Naive thymus-derived CD4-positive, alpha-beta T cell (primary cell): ENCODE results near the gene TMEFF1. TPM values are rescaled to one million over a fixed set of nuclear protein-coding genes. Genes with fewer than 3 reads are reported as not detected.

Experiments
- ATAC-seq: fragments of 150-1000 bp; cut with Tn5 transposase; 2 replicates; pipeline ENCODE4 v1.10.0; 2021; ENCODE audit warnings: mild to moderate bottlenecking, moderate library complexity
- CTCF ChIA-PET: fragments of 350-600 bp; sonication (Branson Sonifier 250); formaldehyde crosslinking; loops from one replicate; lab custom pipeline; 2021; ENCODE audit warnings: antibody characterized with exemption; lab: Charles Lee
- POLR2A ChIA-PET: fragments of 350-600 bp; sonication (Branson Sonifier 250); formaldehyde crosslinking; loops from one replicate; lab custom pipeline; 2021; ENCODE audit warnings: antibody characterized with exemption, inconsistent platforms; lab: Charles Lee
- DNase-seq, 9 donors: peaks; one replicate each; pipeline versions ENCODE4 v3.0.0 to v3.0.0-alpha.2; 2020 to 2022; ENCODE audit warnings: mixed read lengths in 1 of 9
- H3K27ac ChIP-seq: one replicate; pipeline ENCODE4 v1.7.0; 2013; ENCODE audit warnings: mild to moderate bottlenecking, low read depth, low read length, moderate library complexity
- H3K27me3 ChIP-seq, 2 donors: one replicate each; pipeline ENCODE4 v1.7.0; 2013; ENCODE audit warnings: low read length in 2 of 2, mild to moderate bottlenecking in 2 of 2, moderate library complexity in 2 of 2; ENCODE audit not compliant: control insufficient read depth in 2 of 2, insufficient read depth in 2 of 2
- H3K36me3 ChIP-seq, 3 experiments: 1 replicate in 2 of 3; 2 replicates in 1 of 3; pipeline ENCODE4 v1.7.0; 2013; ENCODE audit warnings: low read length in 3 of 3, mild to moderate bottlenecking in 3 of 3, moderate library complexity in 1 of 3; ENCODE audit not compliant: insufficient read depth in 3 of 3, control insufficient read depth in 2 of 3
- H3K4me1 ChIP-seq, 2 donors: one replicate each; pipeline ENCODE4 v1.7.0; 2013; ENCODE audit warnings: low read length in 2 of 2, mild to moderate bottlenecking in 2 of 2, moderate library complexity in 1 of 2; ENCODE audit not compliant: control insufficient read depth in 2 of 2, insufficient read depth in 2 of 2
- H3K4me3 ChIP-seq: 2 replicates; pipeline ENCODE4 v1.7.0; 2013; ENCODE audit warnings: mild to moderate bottlenecking, low read length
- H3K9me3 ChIP-seq, 3 experiments: 1 replicate in 2 of 3; 2 replicates in 1 of 3; pipeline ENCODE4 v1.7.0; 2013; ENCODE audit warnings: low read length in 3 of 3; ENCODE audit not compliant: control insufficient read depth in 2 of 3
- H3K27ac Mint-ChIP-seq, 9 donors: one replicate each; pipeline ENCODE4 v1.8.0; 2020 to 2022; ENCODE audit warnings: mixed read lengths in 9 of 9, mild to moderate bottlenecking in 8 of 9, moderate library complexity in 5 of 9, inconsistent platforms in 2 of 9
- H3K27me3 Mint-ChIP-seq, 5 donors: one replicate each; pipeline ENCODE4 v1.8.0; 2021 to 2022; ENCODE audit warnings: mixed read lengths in 5 of 5, mild to moderate bottlenecking in 1 of 5
- H3K36me3 Mint-ChIP-seq, 5 donors: one replicate each; pipeline ENCODE4 v1.8.0; 2020 to 2022; ENCODE audit warnings: mixed read lengths in 5 of 5, mild to moderate bottlenecking in 3 of 5, inconsistent platforms in 1 of 5
- H3K4me1 Mint-ChIP-seq, 7 donors: one replicate each; pipeline ENCODE4 v1.8.0; 2020 to 2022; ENCODE audit warnings: mixed read lengths in 7 of 7, mild to moderate bottlenecking in 3 of 7, inconsistent platforms in 1 of 7
- H3K4me3 Mint-ChIP-seq, 10 donors: one replicate each; pipeline ENCODE4 v1.8.0; 2020 to 2022; ENCODE audit warnings: mild to moderate bottlenecking in 10 of 10, mixed read lengths in 10 of 10, moderate library complexity in 6 of 10, inconsistent platforms in 2 of 10
- H3K9me3 Mint-ChIP-seq, 11 donors: one replicate each; pipeline ENCODE4 v1.8.0; 2020 to 2022; ENCODE audit warnings: mixed read lengths in 11 of 11, mild to moderate bottlenecking in 4 of 11, inconsistent platforms in 1 of 11, moderate library complexity in 1 of 11
- intact Hi-C, 2 donors: fragments of 100-400 bp; cut with micrococcal nuclease; formaldehyde crosslinking; loops; one replicate each; pipeline ENCODE4 v1.15.1; 2023
- polyA plus RNA-seq, 2 donors: library from polyadenylated mRNA; unstranded; fragments of 300-500 nt; fragmentation: Illumina TruSeq; gene quantifications; one replicate each; pipeline ENCODE4 v1.2.3, GENCODE V29; 2021
- total RNA-seq, 6 experiments: library from RNA in 5 of 6; stranded (reverse) in 5 of 6; gene quantifications; 1 replicate in 5 of 6; 2 replicates in 1 of 6; pipeline ENCODE4 v1.2.3 and lab custom pipeline; 2021 to 2026

The TMEFF1 gene
- total and polyA plus RNA-seq, 7 experiments from 2014 or later, result 0.27 to 0.56 TPM; not detected in 5

DNA sequence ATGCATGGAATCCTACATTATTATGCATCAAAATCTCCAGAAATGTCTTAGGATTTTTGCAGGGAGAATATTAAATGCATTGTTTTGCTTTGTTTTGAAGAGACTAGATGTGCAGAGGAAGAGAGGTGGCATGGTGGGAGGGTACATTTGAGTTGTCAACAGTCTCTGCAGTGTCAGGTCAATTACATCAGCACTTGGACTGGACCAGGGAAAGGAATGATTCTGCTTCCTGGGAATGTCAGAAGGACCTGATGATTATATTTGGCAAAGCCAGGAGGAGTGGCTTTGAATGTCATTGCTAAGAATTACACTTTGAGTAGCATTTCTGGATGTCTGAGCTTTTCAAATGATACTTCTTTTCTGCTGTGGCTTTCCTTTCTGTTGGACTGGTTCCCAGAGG, 17.5 kb upstream of the TMEFF1 start:
- intact Hi-C loops, result no loop called here
- H3K4me1 Mint-ChIP-seq, result peaks cover 0 to 7% (median 4%) of the 10 kb centered on the region in 7 donors
- no peak overlapping the region for H3K27ac Mint-ChIP-seq
- CTCF ChIA-PET, result no interaction called here
- POLR2A ChIA-PET, result no interaction called here
- no peak overlapping the region for H3K4me3 ChIP-seq
- H3K27me3 ChIP-seq, result no peaks in the 10 kb centered on the region
- H3K9me3 ChIP-seq, result no peaks in the 10 kb centered on the region
- peaks cover 0 to 12% (median 0%) of the 10 kb centered on the region in 5 donors for H3K27me3 Mint-ChIP-seq
- peaks cover 0 to 11% (median 0%) of the 10 kb centered on the region in 3 experiments for H3K36me3 ChIP-seq
- no peak overlapping the region for H3K4me3 Mint-ChIP-seq
- H3K27ac ChIP-seq, result no peak overlapping the region
- peaks cover 6 to 37% (median 30%) of the 10 kb centered on the region in 5 donors for H3K36me3 Mint-ChIP-seq
- ATAC-seq, result no peak
- no peaks in the 10 kb centered on the region for H3K4me1 ChIP-seq
- no peak for DNase-seq
- H3K9me3 Mint-ChIP-seq, result no peaks in the 10 kb centered on the region

- ATAC-seq, result no peak
- Mint-ChIP-seq H3K27me3 (peaks cover 0 to 12% (median 0%) of the 10 kb centered on the region in 5 donors), H3K4me3 (no peak overlapping the region), H3K9me3 (no peaks in the 10 kb centered on the region), H3K36me3 (peaks cover 2 to 19% (median 15%) of the 10 kb centered on the region in 5 donors), H3K4me1 (peaks cover 0 to 7% (median 4%) of the 10 kb centered on the region in 7 donors), H3K27ac (no peak overlapping the region)
- H3K4me1 ChIP-seq, result no peaks in the 10 kb centered on the region
- H3K9me3 ChIP-seq, result no peaks in the 10 kb centered on the region
- POLR2A ChIA-PET, result no interaction called here
- H3K27me3 ChIP-seq, result no peaks in the 10 kb centered on the region
- DNase-seq, result no peak
- H3K4me3 ChIP-seq, result no peak overlapping the region
- intact Hi-C loops, result no loop called here
- CTCF ChIA-PET, result no interaction called here
- H3K27ac ChIP-seq, result no peak overlapping the region
- no peaks in the 10 kb centered on the region for H3K36me3 ChIP-seq
Observed at GRCh38 chr9:100457517-100457916, 15.4 kb upstream of the TMEFF1 start.

DNA sequence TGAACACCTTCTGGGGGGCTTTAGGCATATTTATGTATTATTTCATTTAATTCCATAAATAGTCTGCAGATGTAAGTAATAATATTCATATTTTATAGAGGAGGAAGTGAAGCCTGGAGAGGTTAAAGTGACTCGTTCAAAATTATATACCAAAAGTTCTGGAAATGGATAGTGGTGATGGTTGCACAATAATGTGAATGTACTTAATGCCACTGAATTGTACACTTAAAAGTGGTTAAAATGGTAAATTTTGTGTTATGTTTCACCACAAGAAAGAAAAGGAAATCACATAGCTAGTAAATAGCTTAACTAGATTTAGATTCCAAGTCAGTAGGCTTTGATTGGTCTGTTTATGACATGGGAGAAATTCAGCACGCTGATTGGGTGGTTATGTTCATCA, 13.0 kb upstream of the TMEFF1 start:
- intact Hi-C loops, result no loop called here
- Mint-ChIP-seq H3K27ac (no peak overlapping the region), H3K4me1 (peaks cover 0 to 7% (median 4%) of the 10 kb centered on the region in 7 donors), H3K4me3 (no peak overlapping the region), H3K27me3 (peaks cover 0 to 24% (median 0%) of the 10 kb centered on the region in 5 donors), H3K9me3 (no peaks in the 10 kb centered on the region), H3K36me3 (peaks cover 0 to 5% (median 0%) of the 10 kb centered on the region in 5 donors)
- Histone ChIP-seq H3K4me3 (no peak overlapping the region), H3K4me1 (no peaks in the 10 kb centered on the region), H3K9me3 (no peaks in the 10 kb centered on the region), H3K27me3 (no peaks in the 10 kb centered on the region), H3K36me3 (no peaks in the 10 kb centered on the region), H3K27ac (no peak overlapping the region)
- POLR2A ChIA-PET, result no interaction called here
- DNase-seq, result peak in 1 of 9 donors; percentile 13
- CTCF ChIA-PET, result interaction anchor here (0.9 kb wide), 1 partner anchor 11 kb away, joined by 4 read pairs; no protein-coding TSS in a partner anchor
- ATAC-seq, result no peak

DNA sequence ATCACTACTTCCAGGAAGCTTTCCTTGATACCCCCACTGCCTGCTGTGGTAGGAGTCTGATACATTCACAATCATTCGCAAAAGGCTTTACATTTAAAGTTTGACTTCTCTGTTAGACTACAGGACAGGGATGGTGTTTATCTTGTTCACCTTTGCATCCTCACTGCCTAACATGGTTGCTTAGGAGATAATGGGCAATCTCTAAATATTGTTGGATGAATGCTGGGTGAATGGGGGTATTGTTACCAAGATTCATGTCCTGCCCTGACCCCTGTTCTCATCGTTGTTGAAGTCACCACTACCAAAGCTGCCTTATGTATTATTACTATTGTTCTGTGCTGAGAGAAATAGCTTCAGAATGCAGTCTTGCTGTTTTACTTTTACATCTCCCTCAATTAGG, 7.7 kb upstream of the TMEFF1 start:
- no peak overlapping the region for H3K4me3 Mint-ChIP-seq
- H3K36me3 Mint-ChIP-seq, result peaks cover 0 to 4% (median 0%) of the 10 kb centered on the region in 5 donors
- Histone ChIP-seq H3K9me3 (no peaks in the 10 kb centered on the region), H3K4me1 (no peaks in the 10 kb centered on the region), H3K36me3 (no peaks in the 10 kb centered on the region), H3K4me3 (no peak overlapping the region), H3K27ac (no peak overlapping the region), H3K27me3 (no peaks in the 10 kb centered on the region)
- DNase-seq (no peak), ATAC-seq (no peak)
- H3K4me1 Mint-ChIP-seq, result peaks cover 0 to 3% (median under 1%) of the 10 kb centered on the region in 7 donors
- CTCF ChIA-PET, result no interaction called here
- POLR2A ChIA-PET, result no interaction called here
- H3K27ac Mint-ChIP-seq, result no peak overlapping the region
- no peaks in the 10 kb centered on the region for H3K9me3 Mint-ChIP-seq
- H3K27me3 Mint-ChIP-seq, result peaks cover 3 to 30% (median 7%) of the 10 kb centered on the region in 5 donors
- intact Hi-C loops, result no loop called here

GRCh38 chr9:100465761-100466160, 7.2 kb upstream of the TMEFF1 start:
- H3K27ac Mint-ChIP-seq, result no peak overlapping the region
- CTCF ChIA-PET, result interaction anchor here (0.6 kb wide), 2 partner anchors 25 to 36 kb away, joined by 4 to 5 read pairs; no protein-coding TSS in a partner anchor
- peaks cover 0 to 4% (median 0%) of the 10 kb centered on the region in 5 donors for H3K36me3 Mint-ChIP-seq
- Histone ChIP-seq H3K27me3 (no peaks in the 10 kb centered on the region), H3K27ac (no peak overlapping the region), H3K4me1 (no peaks in the 10 kb centered on the region), H3K4me3 (no peak overlapping the region), H3K9me3 (no peaks in the 10 kb centered on the region), H3K36me3 (no peaks in the 10 kb centered on the region)
- ATAC-seq, result no peak
- peaks cover 5 to 34% (median 11%) of the 10 kb centered on the region in 5 donors for H3K27me3 Mint-ChIP-seq
- POLR2A ChIA-PET, result no interaction called here
- H3K4me3 Mint-ChIP-seq, result no peak overlapping the region
- intact Hi-C loops, result no loop called here
- no peak for DNase-seq
- no peaks in the 10 kb centered on the region for H3K9me3 Mint-ChIP-seq
- H3K4me1 Mint-ChIP-seq, result peaks cover 0 to 2% (median 0%) of the 10 kb centered on the region in 7 donors

- H3K9me3 Mint-ChIP-seq, result no peaks in the 10 kb centered on the region
- Histone ChIP-seq H3K27me3 (no peaks in the 10 kb centered on the region), H3K9me3 (no peaks in the 10 kb centered on the region), H3K4me3 (no peak overlapping the region), H3K27ac (no peak overlapping the region), H3K4me1 (no peaks in the 10 kb centered on the region), H3K36me3 (no peaks in the 10 kb centered on the region)
- ChIA-PET POLR2A (no interaction called here), CTCF (interaction anchor here (0.6 kb wide), 2 partner anchors 25 to 36 kb away, joined by 4 to 5 read pairs; no protein-coding TSS in a partner anchor)
- H3K27me3 Mint-ChIP-seq, result peaks cover 6 to 35% (median 12%) of the 10 kb centered on the region in 5 donors
- peaks cover 0 to 4% (median 0%) of the 10 kb centered on the region in 5 donors for H3K36me3 Mint-ChIP-seq
- ATAC-seq, result no peak
- H3K4me3 Mint-ChIP-seq, result no peak overlapping the region
- H3K4me1 Mint-ChIP-seq, result peaks cover 0 to 2% (median 0%) of the 10 kb centered on the region in 7 donors
- no peak for DNase-seq
- intact Hi-C loops, result no loop called here
- no peak overlapping the region for H3K27ac Mint-ChIP-seq
Observed at GRCh38 chr9:100466171-100466828, 6.6 kb upstream of the TMEFF1 start.

- Mint-ChIP-seq H3K36me3 (peaks cover 0 to 4% (median 0%) of the 10 kb centered on the region in 5 donors), H3K27me3 (peaks cover 11 to 40% (median 17%) of the 10 kb centered on the region in 5 donors), H3K27ac (no peak overlapping the region), H3K4me1 (peaks cover 0 to 2% (median 0%) of the 10 kb centered on the region in 7 donors), H3K4me3 (no peak overlapping the region), H3K9me3 (no peaks in the 10 kb centered on the region)
- intact Hi-C loops, result no loop called here
- ATAC-seq (no peak), DNase-seq (no peak)
- ChIA-PET POLR2A (no interaction called here), CTCF (no interaction called here)
- Histone ChIP-seq H3K4me3 (no peak overlapping the region), H3K36me3 (no peaks in the 10 kb centered on the region), H3K4me1 (no peaks in the 10 kb centered on the region), H3K27ac (no peak overlapping the region), H3K27me3 (no peaks in the 10 kb centered on the region), H3K9me3 (no peaks in the 10 kb centered on the region)
Observed at GRCh38 chr9:100466829-100467221, 6.1 kb upstream of the TMEFF1 start.
